Loucy (cell line): Measurements from ENCODE around the gene KCNS1.

ENCODE experiments used
- EZH2phosphoT487 ChIP-seq: fragments of 200-600 bp; IDR thresholded peaks from 2 replicates; pipeline ENCODE4 v1.6.1; 2018; ENCODE audit warnings: antibody characterized with exemption, mild to moderate bottlenecking, moderate library complexity, borderline replicate concordance
- TF ChIP-seq, protein P1 (sequence below): fragments of 200-600 bp; sonication (generic); conservative IDR thresholded peaks from 2 replicates; pipeline ENCODE4 v1.5.1; 2014; ENCODE audit warnings: mild to moderate bottlenecking, antibody characterized with exemption, low read length

GRCh38 chr20:45121388-45121787 is 20.5 kb upstream of the KCNS1 start:
- TF ChIP-seq, protein P1, sequence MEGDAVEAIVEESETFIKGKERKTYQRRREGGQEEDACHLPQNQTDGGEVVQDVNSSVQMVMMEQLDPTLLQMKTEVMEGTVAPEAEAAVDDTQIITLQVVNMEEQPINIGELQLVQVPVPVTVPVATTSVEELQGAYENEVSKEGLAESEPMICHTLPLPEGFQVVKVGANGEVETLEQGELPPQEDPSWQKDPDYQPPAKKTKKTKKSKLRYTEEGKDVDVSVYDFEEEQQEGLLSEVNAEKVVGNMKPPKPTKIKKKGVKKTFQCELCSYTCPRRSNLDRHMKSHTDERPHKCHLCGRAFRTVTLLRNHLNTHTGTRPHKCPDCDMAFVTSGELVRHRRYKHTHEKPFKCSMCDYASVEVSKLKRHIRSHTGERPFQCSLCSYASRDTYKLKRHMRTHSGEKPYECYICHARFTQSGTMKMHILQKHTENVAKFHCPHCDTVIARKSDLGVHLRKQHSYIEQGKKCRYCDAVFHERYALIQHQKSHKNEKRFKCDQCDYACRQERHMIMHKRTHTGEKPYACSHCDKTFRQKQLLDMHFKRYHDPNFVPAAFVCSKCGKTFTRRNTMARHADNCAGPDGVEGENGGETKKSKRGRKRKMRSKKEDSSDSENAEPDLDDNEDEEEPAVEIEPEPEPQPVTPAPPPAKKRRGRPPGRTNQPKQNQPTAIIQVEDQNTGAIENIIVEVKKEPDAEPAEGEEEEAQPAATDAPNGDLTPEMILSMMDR, result no peak
- no peak for TF ChIP-seq EZH2phosphoT487
